ENCODE measurements around the gene EYA2. TPM values are rescaled to one million over a fixed set of nuclear protein-coding genes. Genes with fewer than 3 reads are reported as not detected.

EYA2 gene
- total RNA-seq, 1 experiment from 2014 or later: 0.25 TPM

DNA sequence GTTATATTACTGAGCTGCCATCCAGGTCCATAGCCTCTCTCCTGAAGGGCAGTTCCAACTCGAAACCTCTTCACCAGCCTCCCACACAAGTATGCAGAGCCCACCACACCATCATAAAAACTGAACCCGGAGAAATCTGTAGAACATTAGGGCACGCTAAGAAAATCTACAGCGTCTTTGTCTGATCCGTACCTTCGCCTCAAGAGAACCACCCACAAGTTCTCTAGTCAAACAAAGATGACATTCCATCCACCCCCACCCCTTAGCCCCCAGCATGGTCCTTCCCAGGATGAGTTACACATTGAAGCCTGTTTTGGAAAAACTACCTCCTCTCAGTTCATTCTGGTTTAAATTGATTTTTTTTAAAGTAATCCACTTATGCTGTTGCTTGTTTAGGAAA lies 242.1 kb downstream of the EYA2 start:
- Mint-ChIP-seq H3K27ac (ENCODE audit: unreplicated experiment) (no peak overlapping the region), H3K9me3 (ENCODE audit: unreplicated experiment) (peaks cover 12% of the 10 kb centered on the region), H3K36me3 (ENCODE audit: insufficient read depth, unreplicated experiment) (no peaks in the 10 kb centered on the region), H3K27me3 (ENCODE audit: insufficient read depth, unreplicated experiment) (no peaks in the 10 kb centered on the region), H3K4me3 (ENCODE audit: unreplicated experiment) (no peak overlapping the region), H3K4me1 (ENCODE audit: low read depth, unreplicated experiment) (peaks cover 26% of the 10 kb centered on the region)
- BruUV-seq (replicated peaks): no TSS peak
- ChIA-PET CTCF (interaction anchor here (0.7 kb wide), 2 partner anchors 62 to 128 kb away, joined by 3 to 6 read pairs; no protein-coding TSS in a partner anchor), POLR2A (no interaction called here)
- no peak overlapping the region for H3K4me3 ChIP-seq (ENCODE audit: low read depth, low read length)
- peaks cover 29% of the 10 kb centered on the region for H3K4me1 ChIP-seq
- intact Hi-C loops (cut with micrococcal nuclease; ENCODE audit: unreplicated experiment): loop anchor here (2.0 kb wide), 1 partner anchor 14 kb away; no protein-coding TSS in a partner anchor
- H3K36me3 ChIP-seq (ENCODE audit: control insufficient read depth, insufficient read depth, low read length): no peaks in the 10 kb centered on the region
- TF ChIP-seq, protein P1, sequence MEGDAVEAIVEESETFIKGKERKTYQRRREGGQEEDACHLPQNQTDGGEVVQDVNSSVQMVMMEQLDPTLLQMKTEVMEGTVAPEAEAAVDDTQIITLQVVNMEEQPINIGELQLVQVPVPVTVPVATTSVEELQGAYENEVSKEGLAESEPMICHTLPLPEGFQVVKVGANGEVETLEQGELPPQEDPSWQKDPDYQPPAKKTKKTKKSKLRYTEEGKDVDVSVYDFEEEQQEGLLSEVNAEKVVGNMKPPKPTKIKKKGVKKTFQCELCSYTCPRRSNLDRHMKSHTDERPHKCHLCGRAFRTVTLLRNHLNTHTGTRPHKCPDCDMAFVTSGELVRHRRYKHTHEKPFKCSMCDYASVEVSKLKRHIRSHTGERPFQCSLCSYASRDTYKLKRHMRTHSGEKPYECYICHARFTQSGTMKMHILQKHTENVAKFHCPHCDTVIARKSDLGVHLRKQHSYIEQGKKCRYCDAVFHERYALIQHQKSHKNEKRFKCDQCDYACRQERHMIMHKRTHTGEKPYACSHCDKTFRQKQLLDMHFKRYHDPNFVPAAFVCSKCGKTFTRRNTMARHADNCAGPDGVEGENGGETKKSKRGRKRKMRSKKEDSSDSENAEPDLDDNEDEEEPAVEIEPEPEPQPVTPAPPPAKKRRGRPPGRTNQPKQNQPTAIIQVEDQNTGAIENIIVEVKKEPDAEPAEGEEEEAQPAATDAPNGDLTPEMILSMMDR (IDR thresholded peaks at IDR 0.05; ENCODE audit: insufficient read depth in 1 of 2, low read depth in 1 of 2, low read length in 1 of 2, severe bottlenecking in 1 of 2, unreplicated experiment in 1 of 2): no peak
- H3K9me3 ChIP-seq: peaks cover 13% of the 10 kb centered on the region
- no peak for DNase-seq
- H3K27me3 ChIP-seq (replicated peaks; ENCODE audit: control insufficient read depth, insufficient read depth, low read length): no peaks in the 10 kb centered on the region

DNA sequence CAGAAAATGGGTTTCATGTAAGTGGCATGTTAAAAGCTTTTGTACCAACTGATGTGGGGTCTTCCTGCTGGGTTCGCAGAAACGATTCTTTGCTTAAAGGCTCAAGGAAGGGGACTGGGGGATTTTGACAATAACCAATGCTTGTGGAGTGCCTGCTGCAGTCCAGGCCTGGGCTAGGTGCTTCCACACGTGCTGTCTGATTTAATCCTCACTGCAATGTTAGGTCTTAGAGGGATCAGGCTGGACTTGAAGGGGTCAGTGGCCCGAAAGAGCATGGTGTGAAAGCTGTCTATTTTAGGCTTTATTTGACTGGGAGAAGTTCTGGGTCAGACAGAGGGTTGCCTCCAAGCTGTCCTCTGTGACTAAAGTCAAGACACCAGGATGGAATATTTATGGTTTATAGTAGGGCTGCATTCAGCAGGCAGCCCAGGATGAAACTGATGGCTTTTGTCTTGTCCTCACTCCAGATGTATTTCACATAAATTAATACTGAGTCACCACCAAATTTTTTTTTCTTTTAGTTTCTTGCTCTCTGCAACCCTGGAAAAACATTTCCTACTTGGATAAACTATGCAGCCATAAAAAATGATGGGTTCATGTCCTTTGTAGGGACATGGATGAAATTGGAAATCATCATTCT lies 242.7 kb downstream of the EYA2 start:
- no peaks in the 10 kb centered on the region for H3K27me3 ChIP-seq (replicated peaks; ENCODE audit: control insufficient read depth, insufficient read depth, low read length)
- BruUV-seq (replicated peaks): no TSS peak
- no peak overlapping the region for H3K4me3 ChIP-seq (ENCODE audit: low read depth, low read length)
- H3K4me1 Mint-ChIP-seq (ENCODE audit: low read depth, unreplicated experiment): peaks cover 32% of the 10 kb centered on the region
- H3K4me3 Mint-ChIP-seq (ENCODE audit: unreplicated experiment): no peak overlapping the region
- TF ChIP-seq, protein P1 (IDR thresholded peaks at IDR 0.05; ENCODE audit: insufficient read depth in 1 of 2, low read depth in 1 of 2, low read length in 1 of 2, severe bottlenecking in 1 of 2, unreplicated experiment in 1 of 2): no peak
- POLR2A ChIA-PET: no interaction called here
- peaks cover 13% of the 10 kb centered on the region for H3K9me3 ChIP-seq
- H3K27me3 Mint-ChIP-seq (ENCODE audit: insufficient read depth, unreplicated experiment): no peaks in the 10 kb centered on the region
- intact Hi-C loops (cut with micrococcal nuclease; ENCODE audit: unreplicated experiment): loop anchor here (2.0 kb wide), 1 partner anchor 13 kb away; no protein-coding TSS in a partner anchor
- CTCF ChIA-PET: interaction anchor here (0.7 kb wide), 1 partner anchor 62 kb away, joined by 6 read pairs; no protein-coding TSS in a partner anchor
- H3K36me3 ChIP-seq (ENCODE audit: control insufficient read depth, insufficient read depth, low read length): no peaks in the 10 kb centered on the region
- no peaks in the 10 kb centered on the region for H3K36me3 Mint-ChIP-seq (ENCODE audit: insufficient read depth, unreplicated experiment)
- peaks cover 12% of the 10 kb centered on the region for H3K9me3 Mint-ChIP-seq (ENCODE audit: unreplicated experiment)
- H3K4me1 ChIP-seq: peaks cover 34% of the 10 kb centered on the region
- DNase-seq: no peak
- no peak overlapping the region for H3K27ac Mint-ChIP-seq (ENCODE audit: unreplicated experiment)

GRCh38 chr20:47139934-47140535 lies 245.4 kb downstream of the EYA2 start:
- H3K4me1 Mint-ChIP-seq (ENCODE audit: low read depth, unreplicated experiment): peaks cover 47% of the 10 kb centered on the region
- CTCF ChIA-PET: interaction anchor here (0.8 to 1.5 kb wide), 6 partner anchors 11 to 387 kb away, joined by 3 to 7 read pairs (median 6); no protein-coding TSS in a partner anchor

More at GRCh38 chr20:47139934-47140535, 245.4 kb downstream of the EYA2 start:
- Mint-ChIP-seq H3K9me3 (ENCODE audit: unreplicated experiment) (peaks cover 12% of the 10 kb centered on the region), H3K36me3 (ENCODE audit: insufficient read depth, unreplicated experiment) (no peaks in the 10 kb centered on the region), H3K27ac (ENCODE audit: unreplicated experiment) (peak overlapping the region; percentile 76), H3K4me3 (ENCODE audit: unreplicated experiment) (peak overlapping the region; percentile 34), H3K27me3 (ENCODE audit: insufficient read depth, unreplicated experiment) (no peaks in the 10 kb centered on the region)
- POLR2A ChIA-PET: interaction anchor here (0.5 to 0.9 kb wide), 3 partner anchors 135 to 362 kb away, joined by 3 to 6 read pairs (median 3); partner anchors contain the start of gene NCOA3
- TF ChIP-seq, protein P1 (IDR thresholded peaks at IDR 0.05; ENCODE audit: insufficient read depth in 1 of 2, low read depth in 1 of 2, low read length in 1 of 2, severe bottlenecking in 1 of 2, unreplicated experiment in 1 of 2): no peak
- DNase-seq: peak; percentile 85 to 88
- intact Hi-C loops (cut with micrococcal nuclease; ENCODE audit: unreplicated experiment): loop anchor here (1.0 kb wide), 1 partner anchor 65 kb away; no protein-coding TSS in a partner anchor
- Histone ChIP-seq H3K36me3 (ENCODE audit: control insufficient read depth, insufficient read depth, low read length) (no peaks in the 10 kb centered on the region), H3K27me3 (replicated peaks; ENCODE audit: control insufficient read depth, insufficient read depth, low read length) (no peaks in the 10 kb centered on the region), H3K9me3 (peaks cover 13% of the 10 kb centered on the region), H3K4me1 (peaks cover 32% of the 10 kb centered on the region), H3K4me3 (ENCODE audit: low read depth, low read length) (no peak overlapping the region)
- BruUV-seq (replicated peaks): no TSS peak

Measured in Caco-2 (cell line).